Astrocyte (in vitro differentiated cells and primary cell): ENCODE results near the gene ADCY1. TPM values are rescaled to one million over a fixed set of nuclear protein-coding genes. Genes with fewer than 3 reads are reported as not detected.

Experiments used
- DNase-seq: peaks from one replicate; pipeline ENCODE4 v3.0.0-alpha.2; 2010; ENCODE audit warnings: low read depth
- FAIRE-seq: peaks from 2 replicates; lab custom pipeline; 2011; peaks lifted over from hg19 to GRCh38; lab: Jason Lieb, UNC
- H2AFZ ChIP-seq: 2 replicates; pipeline ENCODE4 v1.6.0; 2012; ENCODE audit warnings: low read depth, low read length, inconsistent platforms
- H3K27ac ChIP-seq: 2 replicates; pipeline ENCODE4 v1.5.1; 2011; ENCODE audit warnings: low read depth, low read length, inconsistent platforms
- H3K27me3 ChIP-seq: 2 replicates; pipeline ENCODE4 v1.6.0; 2011; ENCODE audit warnings: low read length, inconsistent platforms; ENCODE audit not compliant: insufficient read depth
- H3K36me3 ChIP-seq: 2 replicates; pipeline ENCODE4 v1.5.1; 2011; ENCODE audit warnings: low read length, inconsistent platforms; ENCODE audit not compliant: insufficient read depth
- H3K4me1 ChIP-seq: 2 replicates; pipeline ENCODE4 v1.5.1; 2011; ENCODE audit warnings: low read length, inconsistent platforms; ENCODE audit not compliant: insufficient read depth
- H3K4me2 ChIP-seq: 2 replicates; pipeline ENCODE4 v1.6.0; 2012; ENCODE audit warnings: low read length, inconsistent platforms
- H3K4me3 ChIP-seq: 2 replicates; pipeline ENCODE4 v1.5.1; 2011; ENCODE audit warnings: low read depth, mild to moderate bottlenecking, low read length, inconsistent platforms; ENCODE audit not compliant: insufficient read depth
- H3K79me2 ChIP-seq: 2 replicates; pipeline ENCODE4 v1.6.0; 2012; ENCODE audit warnings: mild to moderate bottlenecking, low read length, inconsistent platforms; ENCODE audit not compliant: insufficient read depth
- H3K9ac ChIP-seq: 2 replicates; pipeline ENCODE4 v1.6.0; 2012; ENCODE audit warnings: mild to moderate bottlenecking, low read length, inconsistent platforms
- H3K9me3 ChIP-seq: 2 replicates; pipeline ENCODE4 v1.5.1; 2012; ENCODE audit warnings: low read depth, mild to moderate bottlenecking, low read length, inconsistent platforms; ENCODE audit not compliant: insufficient read depth
- H4K20me1 ChIP-seq: 2 replicates; pipeline ENCODE4 v1.6.0; 2012; ENCODE audit warnings: low read length, inconsistent platforms; ENCODE audit not compliant: insufficient read depth
- H3K27ac Mint-ChIP-seq: one replicate; pipeline ENCODE4 v1.8.0; 2021; ENCODE audit warnings: mild to moderate bottlenecking, mixed read lengths; ENCODE audit not compliant: unreplicated experiment
- H3K27me3 Mint-ChIP-seq: one replicate; pipeline ENCODE4 v1.8.0; 2021; ENCODE audit warnings: low read depth, mixed read lengths; ENCODE audit not compliant: unreplicated experiment
- H3K36me3 Mint-ChIP-seq: one replicate; pipeline ENCODE4 v1.8.0; 2021; ENCODE audit warnings: low read depth, mixed read lengths; ENCODE audit not compliant: unreplicated experiment
- H3K4me1 Mint-ChIP-seq: one replicate; pipeline ENCODE4 v1.8.0; 2021; ENCODE audit warnings: low read depth, mixed read lengths; ENCODE audit not compliant: unreplicated experiment
- H3K4me3 Mint-ChIP-seq: one replicate; pipeline ENCODE4 v1.8.0; 2021; ENCODE audit warnings: mild to moderate bottlenecking, moderate library complexity, mixed read lengths; ENCODE audit not compliant: unreplicated experiment
- H3K9me3 Mint-ChIP-seq: one replicate; pipeline ENCODE4 v1.8.0; 2021; ENCODE audit warnings: mild to moderate bottlenecking, mixed read lengths; ENCODE audit not compliant: unreplicated experiment
- CTCF ChIP-seq: IDR thresholded peaks from 2 replicates; pipeline ENCODE4 v1.5.1; 2011; ENCODE audit warnings: low read depth, mild to moderate bottlenecking, inconsistent platforms, low read length, moderate library complexity; ENCODE audit not compliant: insufficient read depth
- EZH2 ChIP-seq: IDR thresholded peaks from 2 replicates; pipeline ENCODE4 v1.6.1; 2012; ENCODE audit warnings: mild to moderate bottlenecking, low read length, inconsistent platforms; ENCODE audit not compliant: insufficient read depth
- total RNA-seq: library from RNA; stranded (reverse); gene quantifications from 2 replicates; pipeline ENCODE4 v1.2.1, GENCODE V29; 2021

Gene ADCY1
- total RNA-seq, 1 donor from 2014 or later: 1.6 TPM

- H3K4me2 ChIP-seq: no peak overlapping the region
- no peak for TF ChIP-seq CTCF
- no peak for TF ChIP-seq EZH2
- H3K4me3 Mint-ChIP-seq: no peak overlapping the region
These were observed 10.8 kb upstream of the ADCY1 start for GRCh38 chr7:45563401-45563800.

GRCh38 chr7:45563941-45564461, 10.2 kb upstream of the ADCY1 start:
- Mint-ChIP-seq H3K27ac (no peak overlapping the region), H3K9me3 (peaks cover 6% of the 10 kb centered on the region), H3K4me3 (no peak overlapping the region), H3K36me3 (peaks cover 2% of the 10 kb centered on the region), H3K27me3 (peaks cover 42% of the 10 kb centered on the region), H3K4me1 (no peaks in the 10 kb centered on the region)
- Histone ChIP-seq H3K9ac (no peak overlapping the region), H3K27ac (no peak overlapping the region), H4K20me1 (no peaks in the 10 kb centered on the region), H3K79me2 (no peaks in the 10 kb centered on the region), H3K27me3 (peaks cover 11% of the 10 kb centered on the region), H2AFZ (no peak overlapping the region), H3K36me3 (no peaks in the 10 kb centered on the region), H3K4me3 (no peak overlapping the region), H3K4me2 (no peak overlapping the region), H3K9me3 (no peaks in the 10 kb centered on the region), H3K4me1 (no peaks in the 10 kb centered on the region)
- TF ChIP-seq CTCF (no peak), EZH2 (peak; percentile 43)
- DNase-seq (no peak), FAIRE-seq (no peak)

More at GRCh38 chr7:45563401-45563800, 10.8 kb upstream of the ADCY1 start:
- no peaks in the 10 kb centered on the region for H3K4me1 Mint-ChIP-seq
- no peak overlapping the region for H2AFZ ChIP-seq
- no peak overlapping the region for H3K27ac ChIP-seq
- H4K20me1 ChIP-seq: no peaks in the 10 kb centered on the region
- H3K4me1 ChIP-seq: no peaks in the 10 kb centered on the region
- H3K36me3 Mint-ChIP-seq: peaks cover 2% of the 10 kb centered on the region
- H3K27ac Mint-ChIP-seq: no peak overlapping the region
- H3K36me3 ChIP-seq: no peaks in the 10 kb centered on the region
- no peak for FAIRE-seq
- H3K9me3 Mint-ChIP-seq: peaks cover 6% of the 10 kb centered on the region
- DNase-seq: no peak
- no peak overlapping the region for H3K9ac ChIP-seq
- H3K79me2 ChIP-seq: no peaks in the 10 kb centered on the region
- H3K9me3 ChIP-seq: no peaks in the 10 kb centered on the region
- H3K4me3 ChIP-seq: no peak overlapping the region
- H3K27me3 ChIP-seq: peaks cover 11% of the 10 kb centered on the region
- H3K27me3 Mint-ChIP-seq: peaks cover 40% of the 10 kb centered on the region

GRCh38 chr7:45564485-45564884, 9.7 kb upstream of the ADCY1 start:
- no peaks in the 10 kb centered on the region for H3K4me1 ChIP-seq
- peaks cover 12% of the 10 kb centered on the region for H3K27me3 ChIP-seq
- no peak overlapping the region for H3K27ac ChIP-seq
- FAIRE-seq (no peak), DNase-seq (no peak)
- H2AFZ ChIP-seq: no peak overlapping the region
- H4K20me1 ChIP-seq: no peaks in the 10 kb centered on the region
- no peak overlapping the region for H3K4me2 ChIP-seq
- H3K4me1 Mint-ChIP-seq: no peaks in the 10 kb centered on the region
- H3K36me3 ChIP-seq: no peaks in the 10 kb centered on the region
- no peak overlapping the region for H3K4me3 ChIP-seq
- H3K27ac Mint-ChIP-seq: no peak overlapping the region
- no peak overlapping the region for H3K4me3 Mint-ChIP-seq
- no peaks in the 10 kb centered on the region for H3K9me3 ChIP-seq
- H3K9me3 Mint-ChIP-seq: peaks cover 5% of the 10 kb centered on the region
- peaks cover 1% of the 10 kb centered on the region for H3K36me3 Mint-ChIP-seq
- H3K9ac ChIP-seq: no peak overlapping the region
- peaks cover 43% of the 10 kb centered on the region for H3K27me3 Mint-ChIP-seq
- TF ChIP-seq CTCF: no peak
- TF ChIP-seq EZH2: peak; percentile 28
- no peaks in the 10 kb centered on the region for H3K79me2 ChIP-seq
